WERI-Rb-1 (cell line): Measurements from ENCODE around the gene RASGRF2.

Source experiments
- DNase-seq: peaks from one replicate; pipeline ENCODE4 v3.0.0-alpha.2; 2020
- H3K27ac ChIP-seq: fragments of 250-450 bp; sonication (Bioruptor Pico); 2 replicates; pipeline ENCODE4 v1.5.1; 2020; ENCODE audit warnings: mild to moderate bottlenecking, moderate library complexity
- H3K27me3 ChIP-seq: fragments of 250-450 bp; sonication (Bioruptor Pico); 2 replicates; pipeline ENCODE4 v1.5.1; 2021; ENCODE audit warnings: mild to moderate bottlenecking, low read depth, moderate library complexity; ENCODE audit not compliant: insufficient read depth, severe bottlenecking
- H3K36me3 ChIP-seq: fragments of 250-450 bp; sonication (Bioruptor Pico); 2 replicates; pipeline ENCODE4 v1.5.1; 2020; ENCODE audit warnings: mild to moderate bottlenecking, moderate library complexity
- H3K4me3 ChIP-seq: 2 replicates; pipeline ENCODE4 v1.5.1; 2011; ENCODE audit warnings: low read depth, mild to moderate bottlenecking, control low read depth, low read length
- H3K9me3 ChIP-seq: fragments of 250-450 bp; sonication (Bioruptor Pico); 2 replicates; pipeline ENCODE4 v1.5.1; 2021; ENCODE audit warnings: mild to moderate bottlenecking, moderate library complexity; ENCODE audit not compliant: severe bottlenecking
- TF ChIP-seq, protein P1 (sequence below): IDR thresholded peaks from 2 replicates; pipeline ENCODE4 v1.5.1; 2011; ENCODE audit warnings: low read depth, mild to moderate bottlenecking, control low read depth, inconsistent platforms, low read length

Gene RASGRF2

DNA sequence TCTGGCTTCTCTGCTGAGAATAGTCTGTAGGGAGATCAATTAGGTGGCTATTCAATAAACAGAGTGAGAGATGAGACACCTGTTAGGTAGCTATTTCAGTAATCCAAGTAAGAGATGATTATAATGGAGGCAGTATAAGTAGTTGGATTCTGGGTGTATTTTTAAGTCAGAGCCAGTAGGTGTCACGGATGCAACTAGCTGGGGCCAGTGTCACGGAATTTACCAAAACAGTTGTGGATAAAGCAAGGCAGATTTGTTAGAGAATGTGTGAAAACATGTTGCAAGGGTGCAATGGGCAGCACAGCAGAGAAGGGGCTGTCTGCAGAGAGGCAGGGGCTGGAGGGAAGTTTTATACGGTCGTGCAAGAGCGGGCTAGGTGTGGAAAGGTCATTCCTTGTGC lies 114.9 kb downstream of the RASGRF2 start:
- H3K9me3 ChIP-seq: no peaks in the 10 kb centered on the region
- TF ChIP-seq, protein P1, sequence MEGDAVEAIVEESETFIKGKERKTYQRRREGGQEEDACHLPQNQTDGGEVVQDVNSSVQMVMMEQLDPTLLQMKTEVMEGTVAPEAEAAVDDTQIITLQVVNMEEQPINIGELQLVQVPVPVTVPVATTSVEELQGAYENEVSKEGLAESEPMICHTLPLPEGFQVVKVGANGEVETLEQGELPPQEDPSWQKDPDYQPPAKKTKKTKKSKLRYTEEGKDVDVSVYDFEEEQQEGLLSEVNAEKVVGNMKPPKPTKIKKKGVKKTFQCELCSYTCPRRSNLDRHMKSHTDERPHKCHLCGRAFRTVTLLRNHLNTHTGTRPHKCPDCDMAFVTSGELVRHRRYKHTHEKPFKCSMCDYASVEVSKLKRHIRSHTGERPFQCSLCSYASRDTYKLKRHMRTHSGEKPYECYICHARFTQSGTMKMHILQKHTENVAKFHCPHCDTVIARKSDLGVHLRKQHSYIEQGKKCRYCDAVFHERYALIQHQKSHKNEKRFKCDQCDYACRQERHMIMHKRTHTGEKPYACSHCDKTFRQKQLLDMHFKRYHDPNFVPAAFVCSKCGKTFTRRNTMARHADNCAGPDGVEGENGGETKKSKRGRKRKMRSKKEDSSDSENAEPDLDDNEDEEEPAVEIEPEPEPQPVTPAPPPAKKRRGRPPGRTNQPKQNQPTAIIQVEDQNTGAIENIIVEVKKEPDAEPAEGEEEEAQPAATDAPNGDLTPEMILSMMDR: no peak
- H3K27me3 ChIP-seq: no peaks in the 10 kb centered on the region
- H3K4me3 ChIP-seq: no peak overlapping the region
- no peak for DNase-seq
- peaks cover 61% of the 10 kb centered on the region for H3K36me3 ChIP-seq
- no peak overlapping the region for H3K27ac ChIP-seq

DNA sequence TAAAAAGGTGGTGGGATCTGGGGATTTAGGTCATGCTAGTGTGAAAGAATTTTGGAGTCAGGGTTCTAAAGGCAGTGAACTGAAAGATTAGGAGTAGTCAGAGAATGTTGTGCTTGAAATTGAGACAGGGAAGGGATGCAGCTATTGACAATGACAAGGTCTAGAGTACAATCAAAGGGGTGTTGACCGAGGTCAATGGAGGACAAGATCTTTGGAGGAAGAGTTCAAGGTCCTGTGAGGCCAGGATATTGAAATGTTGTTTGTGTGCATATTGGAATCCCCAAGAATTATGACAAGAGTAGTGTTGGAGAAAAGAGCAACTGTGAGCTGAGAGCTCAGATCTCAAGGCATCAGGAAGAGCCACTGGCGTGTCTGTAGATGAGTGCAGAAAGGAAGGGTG lies 116.9 kb downstream of the RASGRF2 start:
- peaks cover 75% of the 10 kb centered on the region for H3K36me3 ChIP-seq
- TF ChIP-seq, protein P1: no peak

DNA sequence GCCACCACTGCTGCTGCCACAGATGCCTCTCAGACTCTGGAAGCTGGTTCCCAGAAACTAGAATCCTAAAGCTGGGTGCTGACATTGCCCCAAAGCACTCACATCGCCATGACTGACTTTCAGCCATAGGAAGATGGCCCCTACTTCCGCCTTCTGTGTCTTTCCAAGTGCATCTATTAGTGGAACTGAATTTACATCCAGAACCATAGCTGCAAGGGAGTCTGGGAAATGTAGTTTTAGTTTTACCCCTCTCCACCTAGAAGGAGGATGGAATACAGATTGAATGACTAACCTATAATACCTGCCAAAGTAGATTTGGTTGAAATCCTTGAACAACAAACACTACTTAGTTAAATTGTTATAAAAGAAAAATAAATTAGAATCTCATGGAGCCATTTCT lies 118.8 kb downstream of the RASGRF2 start:
- peaks cover 74% of the 10 kb centered on the region for H3K36me3 ChIP-seq
- no peaks in the 10 kb centered on the region for H3K9me3 ChIP-seq
- no peaks in the 10 kb centered on the region for H3K27me3 ChIP-seq
- TF ChIP-seq, protein P1: no peak
- no peak overlapping the region for H3K4me3 ChIP-seq
- no peak overlapping the region for H3K27ac ChIP-seq
- no peak for DNase-seq

More for the DNA sequence above, 116.9 kb downstream of the RASGRF2 start:
- no peaks in the 10 kb centered on the region for H3K27me3 ChIP-seq
- no peak for DNase-seq
- no peak overlapping the region for H3K4me3 ChIP-seq
- no peak overlapping the region for H3K27ac ChIP-seq
- H3K9me3 ChIP-seq: no peaks in the 10 kb centered on the region

DNA sequence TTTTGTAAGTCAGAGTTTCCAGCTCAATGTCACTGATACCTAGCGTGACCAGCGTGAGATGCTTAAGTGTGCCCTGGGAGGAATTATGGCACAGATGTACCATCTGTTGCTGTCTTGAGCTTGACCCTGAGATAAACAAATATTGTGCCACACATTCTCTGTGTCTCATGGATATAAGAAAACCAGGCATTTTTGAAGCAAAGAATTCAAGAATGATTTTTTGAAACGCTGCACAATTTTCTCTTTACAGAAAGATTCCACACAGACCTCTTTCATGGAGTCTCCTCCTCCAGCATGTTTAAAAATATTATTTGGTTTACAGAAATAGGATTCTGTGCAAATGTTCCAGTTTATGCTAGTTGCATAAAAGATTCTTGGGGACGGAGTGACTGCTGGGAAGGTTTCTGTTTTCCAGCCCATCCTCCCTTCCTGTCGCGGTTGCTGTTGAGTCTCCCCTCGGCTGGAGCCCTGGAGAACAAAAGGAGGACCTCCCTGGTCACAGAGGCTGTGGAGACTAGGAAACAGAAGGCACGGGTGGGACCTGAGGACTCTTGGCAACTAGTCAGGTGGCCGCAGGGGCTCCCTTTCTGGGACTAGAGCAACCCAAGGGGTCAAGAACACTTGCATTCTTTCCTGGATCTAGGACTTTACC lies 120.8 kb downstream of the RASGRF2 start:
- no peaks in the 10 kb centered on the region for H3K9me3 ChIP-seq
- H3K27ac ChIP-seq: no peak overlapping the region
- peaks cover 59% of the 10 kb centered on the region for H3K36me3 ChIP-seq
- no peak overlapping the region for H3K4me3 ChIP-seq
- no peak for DNase-seq
- TF ChIP-seq, protein P1: no peak
- H3K27me3 ChIP-seq: no peaks in the 10 kb centered on the region

DNA sequence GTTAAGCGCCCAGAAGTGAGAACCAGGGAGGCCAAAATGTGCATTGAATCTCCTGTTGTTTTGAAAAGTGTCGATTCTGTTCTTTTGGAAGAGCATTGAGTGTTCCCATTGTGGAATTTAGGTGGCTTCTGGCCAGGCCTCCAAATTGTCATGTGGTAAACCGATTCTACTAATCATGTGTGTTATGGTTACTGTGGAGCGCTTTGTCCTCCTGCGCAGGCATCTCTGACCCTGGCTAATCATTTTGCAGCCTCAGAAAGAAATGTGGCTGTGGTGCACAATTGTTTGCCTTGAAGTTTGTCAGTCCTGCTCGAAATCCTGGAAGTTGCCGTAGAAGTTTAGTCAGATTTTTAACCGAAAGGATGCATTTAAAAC lies 121.3 kb downstream of the RASGRF2 start:
- Histone ChIP-seq H3K27ac (no peak overlapping the region), H3K4me3 (no peak overlapping the region), H3K36me3 (peaks cover 61% of the 10 kb centered on the region), H3K27me3 (no peaks in the 10 kb centered on the region), H3K9me3 (no peaks in the 10 kb centered on the region)
- DNase-seq: no peak
- TF ChIP-seq, protein P1: no peak

DNA sequence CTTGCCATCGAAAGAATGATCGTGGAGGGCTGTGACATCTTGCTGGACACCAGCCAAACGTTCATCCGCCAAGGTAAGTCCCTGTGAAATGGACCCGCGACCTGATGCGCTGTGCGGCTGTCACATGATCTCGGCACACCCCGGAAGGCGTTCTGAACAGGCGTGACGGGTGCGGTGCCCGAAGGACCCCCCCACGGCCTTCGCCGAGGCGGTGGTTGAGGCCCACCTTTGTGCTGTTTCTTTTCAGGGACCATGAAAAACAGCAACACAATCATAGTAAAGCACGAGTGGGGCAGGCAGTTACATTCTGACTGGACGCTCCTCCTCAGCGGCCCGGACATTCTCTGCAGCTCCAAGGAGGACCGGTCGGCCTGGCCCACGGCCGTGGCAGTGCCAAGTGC lies 126.7 kb downstream of the RASGRF2 start:
- Histone ChIP-seq H3K36me3 (peaks cover 41% of the 10 kb centered on the region), H3K4me3 (no peak overlapping the region), H3K27ac (no peak overlapping the region), H3K27me3 (no peaks in the 10 kb centered on the region), H3K9me3 (no peaks in the 10 kb centered on the region)
- TF ChIP-seq, protein P1: no peak
- DNase-seq: no peak
